Ovary (tissue), 3 donors: ENCODE data around the gene CNTFR.

Experiments used
- EP300 ChIP-seq: sonication (generic); formaldehyde crosslinking; IDR thresholded peaks from one replicate; pipeline ENCODE4 v1.6.1; 2017; ENCODE audit warnings: antibody characterized with exemption
- POLR2A ChIP-seq: fragments of 450-650 bp; IDR thresholded peaks from one replicate; pipeline ENCODE4 v1.6.1; 2017; ENCODE audit warnings: antibody characterized with exemption, mild to moderate bottlenecking, moderate library complexity
- TF ChIP-seq, protein P1 (sequence below), 3 donors: fragments of 450-650 bp in 2 of 3; fragments of 200-600 bp in 1 of 3; IDR thresholded peaks; one replicate each; pipeline versions ENCODE4 v1.5.1 to v1.8.0; 2016 to 2022; ENCODE audit warnings: antibody characterized with exemption in 3 of 3, mild to moderate bottlenecking in 1 of 3
- donor health status: DM: no; HTN: no; CAD: no.

DNA sequence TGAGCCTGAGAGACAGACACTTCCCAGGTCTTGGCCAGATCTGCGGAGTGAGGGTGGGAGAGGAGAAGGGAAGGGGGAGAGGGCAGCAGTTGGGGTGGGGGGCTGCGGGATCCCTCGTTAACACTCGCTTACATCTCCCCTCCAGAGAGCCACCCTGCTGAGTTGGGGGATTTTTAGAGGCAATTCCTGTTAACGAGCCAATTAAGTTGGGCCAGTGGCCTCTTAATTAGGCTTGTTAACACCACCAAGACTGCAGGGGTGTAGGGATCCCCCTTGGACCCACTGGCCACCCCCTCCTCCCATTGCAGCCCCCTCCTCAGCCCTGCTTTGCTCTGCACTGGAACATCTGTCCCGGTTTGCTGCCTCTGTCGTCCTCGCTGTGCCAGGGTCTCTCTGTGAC, 23.7 kb downstream of the CNTFR start:
- TF ChIP-seq, protein P1, sequence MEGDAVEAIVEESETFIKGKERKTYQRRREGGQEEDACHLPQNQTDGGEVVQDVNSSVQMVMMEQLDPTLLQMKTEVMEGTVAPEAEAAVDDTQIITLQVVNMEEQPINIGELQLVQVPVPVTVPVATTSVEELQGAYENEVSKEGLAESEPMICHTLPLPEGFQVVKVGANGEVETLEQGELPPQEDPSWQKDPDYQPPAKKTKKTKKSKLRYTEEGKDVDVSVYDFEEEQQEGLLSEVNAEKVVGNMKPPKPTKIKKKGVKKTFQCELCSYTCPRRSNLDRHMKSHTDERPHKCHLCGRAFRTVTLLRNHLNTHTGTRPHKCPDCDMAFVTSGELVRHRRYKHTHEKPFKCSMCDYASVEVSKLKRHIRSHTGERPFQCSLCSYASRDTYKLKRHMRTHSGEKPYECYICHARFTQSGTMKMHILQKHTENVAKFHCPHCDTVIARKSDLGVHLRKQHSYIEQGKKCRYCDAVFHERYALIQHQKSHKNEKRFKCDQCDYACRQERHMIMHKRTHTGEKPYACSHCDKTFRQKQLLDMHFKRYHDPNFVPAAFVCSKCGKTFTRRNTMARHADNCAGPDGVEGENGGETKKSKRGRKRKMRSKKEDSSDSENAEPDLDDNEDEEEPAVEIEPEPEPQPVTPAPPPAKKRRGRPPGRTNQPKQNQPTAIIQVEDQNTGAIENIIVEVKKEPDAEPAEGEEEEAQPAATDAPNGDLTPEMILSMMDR (IDR thresholded peaks at IDR 0.05) = no peak
- no peak for TF ChIP-seq POLR2A
- no peak for TF ChIP-seq EP300
